ENCODE measurements around the gene CUX1. TPM values are rescaled to one million over a fixed set of nuclear protein-coding genes. Genes with fewer than 3 reads are reported as not detected.
A peak's percentile ranks its signal among the peaks of the same experiment; 100 is the strongest.

CUX1 gene
- total RNA-seq, 1 experiment from 2014 or later: 54.8 TPM

- H3K36me3 Mint-ChIP-seq (ENCODE audit: insufficient read depth, unreplicated experiment): peaks cover 5% of the 10 kb centered on the region
- no peaks in the 10 kb centered on the region for H3K9me3 Mint-ChIP-seq (ENCODE audit: low read depth, unreplicated experiment)
- no peak overlapping the region for H3K4me3 Mint-ChIP-seq (ENCODE audit: low read depth, unreplicated experiment)
- H3K27me3 Mint-ChIP-seq (ENCODE audit: unreplicated experiment): no peaks in the 10 kb centered on the region
- CTCF ChIA-PET: interaction anchor here (0.6 to 0.8 kb wide), 3 partner anchors 53 to 452 kb away, joined by 3 to 6 read pairs (median 4); no protein-coding TSS in a partner anchor
- no peak for TF ChIP-seq CTCF (IDR thresholded peaks at IDR 0.05; ENCODE audit: unreplicated experiment)
- H3K4me1 Mint-ChIP-seq (ENCODE audit: low read depth, unreplicated experiment): peaks cover 11% of the 10 kb centered on the region
- no peak overlapping the region for H3K27ac Mint-ChIP-seq (ENCODE audit: unreplicated experiment)
- DNase-seq: peak; percentile 36
- intact Hi-C loops (cut with micrococcal nuclease; ENCODE audit: unreplicated experiment): no loop called here
- no TSS peak for BruUV-seq (replicated peaks)
These were observed 124.3 kb downstream of the CUX1 start for GRCh38 chr7:101941481-101942383.

GRCh38 chr7:101942603-101943210 lies 125.3 kb downstream of the CUX1 start:
- Mint-ChIP-seq H3K9me3 (ENCODE audit: low read depth, unreplicated experiment) (no peaks in the 10 kb centered on the region), H3K27ac (ENCODE audit: unreplicated experiment) (no peak overlapping the region), H3K36me3 (ENCODE audit: insufficient read depth, unreplicated experiment) (peaks cover 5% of the 10 kb centered on the region), H3K27me3 (ENCODE audit: unreplicated experiment) (no peaks in the 10 kb centered on the region), H3K4me3 (ENCODE audit: low read depth, unreplicated experiment) (no peak overlapping the region), H3K4me1 (ENCODE audit: low read depth, unreplicated experiment) (peaks cover 11% of the 10 kb centered on the region)
- TF ChIP-seq CTCF (IDR thresholded peaks at IDR 0.05; ENCODE audit: unreplicated experiment): no peak
- intact Hi-C loops (cut with micrococcal nuclease; ENCODE audit: unreplicated experiment): no loop called here
- CTCF ChIA-PET: interaction anchor here (0.6 to 0.7 kb wide), 2 partner anchors 35 to 54 kb away, joined by 3 to 4 read pairs; no protein-coding TSS in a partner anchor
- BruUV-seq (replicated peaks): no TSS peak
- no peak for DNase-seq

- no peak for TF ChIP-seq CTCF (IDR thresholded peaks at IDR 0.05; ENCODE audit: unreplicated experiment)
- no peak for DNase-seq
- Mint-ChIP-seq H3K9me3 (ENCODE audit: low read depth, unreplicated experiment) (no peaks in the 10 kb centered on the region), H3K27me3 (ENCODE audit: unreplicated experiment) (no peaks in the 10 kb centered on the region), H3K4me1 (ENCODE audit: low read depth, unreplicated experiment) (peaks cover 11% of the 10 kb centered on the region), H3K36me3 (ENCODE audit: insufficient read depth, unreplicated experiment) (peaks cover 5% of the 10 kb centered on the region), H3K4me3 (ENCODE audit: low read depth, unreplicated experiment) (no peak overlapping the region), H3K27ac (ENCODE audit: unreplicated experiment) (no peak overlapping the region)
- CTCF ChIA-PET: interaction anchor here (0.7 kb wide), 1 partner anchor 34 kb away, joined by 3 read pairs; no protein-coding TSS in a partner anchor
- intact Hi-C loops (cut with micrococcal nuclease; ENCODE audit: unreplicated experiment): no loop called here
- BruUV-seq (replicated peaks): no TSS peak
These were observed 125.9 kb downstream of the CUX1 start for GRCh38 chr7:101943306-101943705.

GRCh38 chr7:101943889-101944600 lies 126.6 kb downstream of the CUX1 start:
- CTCF ChIA-PET: no interaction called here
- Mint-ChIP-seq H3K4me3 (ENCODE audit: low read depth, unreplicated experiment) (no peak overlapping the region), H3K4me1 (ENCODE audit: low read depth, unreplicated experiment) (peaks cover 11% of the 10 kb centered on the region), H3K27ac (ENCODE audit: unreplicated experiment) (no peak overlapping the region), H3K9me3 (ENCODE audit: low read depth, unreplicated experiment) (no peaks in the 10 kb centered on the region), H3K27me3 (ENCODE audit: unreplicated experiment) (no peaks in the 10 kb centered on the region), H3K36me3 (ENCODE audit: insufficient read depth, unreplicated experiment) (peaks cover 5% of the 10 kb centered on the region)
- BruUV-seq (replicated peaks): no TSS peak
- TF ChIP-seq CTCF (IDR thresholded peaks at IDR 0.05; ENCODE audit: unreplicated experiment): no peak
- DNase-seq: no peak
- intact Hi-C loops (cut with micrococcal nuclease; ENCODE audit: unreplicated experiment): no loop called here
